ENCODE measurements around the gene CTDP1. TPM values are rescaled to one million over a fixed set of nuclear protein-coding genes. Genes with fewer than 3 reads are reported as not detected.

CTDP1 gene
- total RNA-seq, 2 donors from 2014 or later: 8.8 to 21.8 TPM

- no peaks in the 10 kb centered on the region for H3K9me3 ChIP-seq
- no peak overlapping the region for H3K4me3 ChIP-seq
- TF ChIP-seq, protein P1, sequence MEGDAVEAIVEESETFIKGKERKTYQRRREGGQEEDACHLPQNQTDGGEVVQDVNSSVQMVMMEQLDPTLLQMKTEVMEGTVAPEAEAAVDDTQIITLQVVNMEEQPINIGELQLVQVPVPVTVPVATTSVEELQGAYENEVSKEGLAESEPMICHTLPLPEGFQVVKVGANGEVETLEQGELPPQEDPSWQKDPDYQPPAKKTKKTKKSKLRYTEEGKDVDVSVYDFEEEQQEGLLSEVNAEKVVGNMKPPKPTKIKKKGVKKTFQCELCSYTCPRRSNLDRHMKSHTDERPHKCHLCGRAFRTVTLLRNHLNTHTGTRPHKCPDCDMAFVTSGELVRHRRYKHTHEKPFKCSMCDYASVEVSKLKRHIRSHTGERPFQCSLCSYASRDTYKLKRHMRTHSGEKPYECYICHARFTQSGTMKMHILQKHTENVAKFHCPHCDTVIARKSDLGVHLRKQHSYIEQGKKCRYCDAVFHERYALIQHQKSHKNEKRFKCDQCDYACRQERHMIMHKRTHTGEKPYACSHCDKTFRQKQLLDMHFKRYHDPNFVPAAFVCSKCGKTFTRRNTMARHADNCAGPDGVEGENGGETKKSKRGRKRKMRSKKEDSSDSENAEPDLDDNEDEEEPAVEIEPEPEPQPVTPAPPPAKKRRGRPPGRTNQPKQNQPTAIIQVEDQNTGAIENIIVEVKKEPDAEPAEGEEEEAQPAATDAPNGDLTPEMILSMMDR (IDR thresholded peaks at IDR 0.05): no peak
- no peak for TF ChIP-seq POLR2A (IDR thresholded peaks at IDR 0.05)
- intact Hi-C loops (cut with DNase I): no loop called here
- no peaks in the 10 kb centered on the region for H3K4me1 ChIP-seq
- ATAC-seq (no peak), DNase-seq (no peak)
- no peaks in the 10 kb centered on the region for H3K36me3 ChIP-seq (replicated peaks in 1 of 2; ENCODE audit: insufficient read depth in 1 of 2, low read depth in 2 of 2)
- 53 to 56% methylated on average over 12 to 17 of the region's 17 CpGs for WGBS, 2 donors
- H3K27ac ChIP-seq: no peak overlapping the region
- H3K27me3 ChIP-seq: peaks cover 0 to 5% of the 10 kb centered on the region in 2 donors
These were observed 101.8 kb downstream of the CTDP1 start for GRCh38 chr18:79781331-79781941.

DNA sequence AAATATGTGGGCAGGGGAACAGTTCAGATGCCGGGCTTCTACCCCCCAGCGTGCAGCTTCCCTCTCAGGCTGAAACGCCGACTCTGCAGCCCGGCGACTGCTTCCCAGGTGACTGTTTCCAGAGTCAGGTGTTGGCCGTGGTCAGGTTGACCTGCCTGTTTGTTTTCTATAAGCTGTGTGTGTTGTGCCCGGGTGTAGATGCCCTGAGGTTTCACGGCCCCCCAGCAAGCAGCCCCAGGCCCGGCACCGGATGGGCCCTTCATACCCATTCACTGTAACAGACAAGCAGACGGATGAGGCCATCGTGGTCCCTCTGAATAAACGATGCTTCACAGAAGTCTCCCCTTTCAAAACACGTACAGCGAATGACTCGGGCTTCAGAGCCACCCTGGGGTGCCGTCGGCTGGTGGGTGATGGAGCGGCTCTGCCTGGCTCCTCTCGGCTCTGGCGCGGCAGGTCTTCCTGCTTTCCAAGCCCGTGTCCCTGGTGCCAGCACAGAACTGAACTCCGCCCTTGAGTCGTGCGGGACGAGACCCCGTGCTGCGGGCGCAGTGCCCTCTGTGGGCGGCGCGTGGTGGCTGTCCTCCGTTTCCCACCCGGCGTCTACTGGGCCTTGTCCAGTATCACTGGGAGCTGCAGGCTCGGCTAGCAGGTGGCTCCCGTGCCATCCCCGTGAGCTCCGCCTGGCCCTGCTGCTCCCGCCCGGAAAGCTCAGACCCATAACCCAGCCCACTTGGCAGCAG lies 103.1 kb downstream of the CTDP1 start:
- no peaks in the 10 kb centered on the region for H3K9me3 ChIP-seq
- no peak overlapping the region for H3K27ac ChIP-seq
- no peak overlapping the region for H3K4me3 ChIP-seq
- TF ChIP-seq POLR2A (IDR thresholded peaks at IDR 0.05): no peak
- TF ChIP-seq, protein P1 (IDR thresholded peaks at IDR 0.05): no peak
- no peaks in the 10 kb centered on the region for H3K36me3 ChIP-seq (replicated peaks in 1 of 2; ENCODE audit: insufficient read depth in 1 of 2, low read depth in 2 of 2)
- 81 to 83% methylated on average over 25 to 39 of the region's 43 CpGs for WGBS, 2 donors
- intact Hi-C loops (cut with DNase I): no loop called here
- DNase-seq: no peak
- H3K4me1 ChIP-seq: peaks cover 1% of the 10 kb centered on the region
- no peak for ATAC-seq
- peaks cover under 1 to 12% of the 10 kb centered on the region in 2 donors for H3K27me3 ChIP-seq

- Histone ChIP-seq H3K4me3 (no peak overlapping the region), H3K9me3 (no peaks in the 10 kb centered on the region), H3K4me1 (peaks cover 11% of the 10 kb centered on the region), H3K27me3 (peaks cover 7 to 27% of the 10 kb centered on the region in 2 donors), H3K27ac (no peak overlapping the region), H3K36me3 (replicated peaks in 1 of 2; ENCODE audit: insufficient read depth in 1 of 2, low read depth in 2 of 2) (no peaks in the 10 kb centered on the region)
- intact Hi-C loops (cut with DNase I): no loop called here
- ATAC-seq (no peak), DNase-seq (no peak)
- no peak for TF ChIP-seq POLR2A (IDR thresholded peaks at IDR 0.05)
- TF ChIP-seq, protein P1 (IDR thresholded peaks at IDR 0.05): no peak
- 76 to 78% methylated on average over 42 of the region's 42 CpGs for WGBS, 2 donors
These were observed 104.7 kb downstream of the CTDP1 start for GRCh38 chr18:79784071-79784913.

DNA sequence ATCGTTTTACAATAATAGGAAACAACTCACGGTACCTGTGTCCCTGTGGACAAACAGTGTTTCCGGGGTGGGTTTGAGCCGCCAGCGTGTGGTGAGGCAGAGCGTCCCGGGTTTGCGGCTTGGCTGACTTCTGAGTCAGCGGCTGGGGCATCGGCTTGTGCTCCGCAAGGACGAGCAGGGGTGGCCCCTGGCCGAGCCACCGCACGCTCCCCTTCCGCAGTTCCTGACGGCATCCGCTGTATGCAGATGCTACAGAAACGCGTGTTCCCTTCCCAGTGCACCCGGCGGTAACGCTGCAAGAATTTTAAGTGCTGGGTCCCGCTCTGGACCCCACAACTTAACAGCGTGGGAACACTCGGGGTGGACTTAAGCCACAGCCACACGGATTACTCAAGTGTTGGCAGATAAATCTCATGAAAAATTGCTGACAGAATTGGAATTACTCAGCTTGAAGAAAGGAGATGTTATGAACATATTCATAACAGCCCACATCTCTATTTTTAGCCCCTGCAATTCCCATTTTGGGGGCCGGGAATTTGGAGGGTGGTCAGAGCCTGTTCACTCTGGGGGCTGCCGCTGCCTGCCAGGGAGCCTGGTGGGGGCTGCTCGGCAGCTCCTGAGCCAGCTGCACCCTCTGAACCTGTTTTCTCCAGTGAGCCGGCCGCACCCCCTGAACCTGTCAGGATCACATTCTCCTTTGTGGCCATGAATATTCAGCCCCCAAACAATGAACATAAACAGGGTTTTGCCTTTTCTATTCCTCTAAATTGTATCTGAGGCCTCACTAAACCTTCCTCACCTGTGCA lies 105.6 kb downstream of the CTDP1 start:
- ATAC-seq: no peak

More for the DNA sequence above, 105.6 kb downstream of the CTDP1 start:
- Histone ChIP-seq H3K36me3 (replicated peaks in 1 of 2; ENCODE audit: insufficient read depth in 1 of 2, low read depth in 2 of 2) (no peaks in the 10 kb centered on the region), H3K27me3 (peaks cover 7 to 29% of the 10 kb centered on the region in 2 donors), H3K4me1 (peaks cover 11% of the 10 kb centered on the region), H3K9me3 (no peaks in the 10 kb centered on the region), H3K27ac (no peak overlapping the region), H3K4me3 (no peak overlapping the region)
- TF ChIP-seq, protein P1 (IDR thresholded peaks at IDR 0.05): no peak
- no peak for TF ChIP-seq POLR2A (IDR thresholded peaks at IDR 0.05)
- DNase-seq: no peak
- WGBS, 2 donors: 51 to 71% methylated on average over 28 to 32 of the region's 32 CpGs
- intact Hi-C loops (cut with DNase I): no loop called here

Data from body of pancreas (tissue), 4 donors.